DOHH2 (cell line): Measurements from ENCODE around the gene DTNB.
A peak's percentile ranks its signal among the peaks of the same experiment; 100 is the strongest.

Source experiments
- H3F3A ChIP-seq: fragments of 200-600 bp; sonication (generic), shearing (Covaris generic); 2 replicates; pipeline ENCODE4 v1.6.0; 2016; ENCODE audit warnings: antibody characterized with exemption, mild to moderate bottlenecking; ENCODE audit not compliant: control insufficient read depth, insufficient read depth
- H3K27ac ChIP-seq: fragments of 200-600 bp; sonication (generic); 2 replicates; pipeline ENCODE4 v1.5.1; 2014; ENCODE audit warnings: low read depth, mild to moderate bottlenecking, low read length, moderate library complexity
- H3K27me3 ChIP-seq: fragments of 200-600 bp; sonication (generic); 2 replicates; pipeline ENCODE4 v1.6.1; 2014; ENCODE audit warnings: mild to moderate bottlenecking, low read length, mixed read lengths; ENCODE audit not compliant: control insufficient read depth
- H3K36me3 ChIP-seq: fragments of 200-600 bp; sonication (generic); 2 replicates; pipeline ENCODE4 v1.6.1; 2014; ENCODE audit warnings: mild to moderate bottlenecking, low read length, moderate library complexity, mixed read lengths; ENCODE audit not compliant: control insufficient read depth
- H3K4me1 ChIP-seq: fragments of 200-600 bp; sonication (generic); 2 replicates; pipeline ENCODE4 v1.6.1; 2014; ENCODE audit warnings: mild to moderate bottlenecking, low read length, mixed read lengths; ENCODE audit not compliant: control insufficient read depth
- H3K4me2 ChIP-seq: fragments of 200-600 bp; sonication (generic); 2 replicates; pipeline ENCODE4 v1.6.0; 2014; ENCODE audit warnings: mild to moderate bottlenecking, low read length, moderate library complexity
- H3K4me3 ChIP-seq: fragments of 200-600 bp; sonication (generic); 2 replicates; pipeline ENCODE4 v1.5.1; 2014; ENCODE audit warnings: mild to moderate bottlenecking, low read length, mixed read lengths
- H3K79me2 ChIP-seq: fragments of 200-600 bp; sonication (generic); 2 replicates; pipeline ENCODE4 v1.6.1; 2014; ENCODE audit warnings: mild to moderate bottlenecking, low read length, mixed read lengths; ENCODE audit not compliant: control insufficient read depth
- H3K9me2 ChIP-seq: fragments of 200-600 bp; sonication (generic); replicated peaks from 2 replicates; pipeline ENCODE4 v1.6.1; 2014; ENCODE audit warnings: mild to moderate bottlenecking, low read length, mixed read lengths; ENCODE audit not compliant: control insufficient read depth
- H3K9me3 ChIP-seq: fragments of 200-600 bp; sonication (generic); 2 replicates; pipeline ENCODE4 v1.6.1; 2014; ENCODE audit warnings: antibody characterized with exemption, low read length, mixed read lengths; ENCODE audit not compliant: control insufficient read depth, insufficient read depth
- H4K20me1 ChIP-seq: fragments of 200-600 bp; sonication (generic); 2 replicates; pipeline ENCODE4 v1.6.0; 2014; ENCODE audit warnings: low read depth, mild to moderate bottlenecking, antibody characterized with exemption, low read length, moderate library complexity; ENCODE audit not compliant: control insufficient read depth, insufficient read depth
- EZH2phosphoT487 ChIP-seq: fragments of 200-600 bp; sonication (generic); IDR thresholded peaks from 2 replicates; pipeline ENCODE4 v1.6.1; 2017; ENCODE audit warnings: borderline replicate concordance, mild to moderate bottlenecking, antibody characterized with exemption, low read length, moderate library complexity, mixed read lengths
- TF ChIP-seq, protein P1 (sequence below): fragments of 200-600 bp; sonication (generic); IDR thresholded peaks from one replicate; pipeline ENCODE4 v1.5.1; 2014; ENCODE audit warnings: antibody characterized with exemption, mild to moderate bottlenecking, low read depth, low read length; ENCODE audit not compliant: poor library complexity, severe bottlenecking

DTNB gene

GRCh38 chr2:25499157-25499556, 174.2 kb downstream of the DTNB start:
- no peaks in the 10 kb centered on the region for H3F3A ChIP-seq
- H3K4me1 ChIP-seq: peaks cover 15% of the 10 kb centered on the region
- H3K27me3 ChIP-seq: no peaks in the 10 kb centered on the region
- H3K9me3 ChIP-seq: no peaks in the 10 kb centered on the region
- H4K20me1 ChIP-seq: no peaks in the 10 kb centered on the region
- no peak overlapping the region for H3K27ac ChIP-seq
- H3K9me2 ChIP-seq: no peaks in the 10 kb centered on the region
- no peak overlapping the region for H3K4me3 ChIP-seq
- TF ChIP-seq EZH2phosphoT487: no peak
- TF ChIP-seq, protein P1, sequence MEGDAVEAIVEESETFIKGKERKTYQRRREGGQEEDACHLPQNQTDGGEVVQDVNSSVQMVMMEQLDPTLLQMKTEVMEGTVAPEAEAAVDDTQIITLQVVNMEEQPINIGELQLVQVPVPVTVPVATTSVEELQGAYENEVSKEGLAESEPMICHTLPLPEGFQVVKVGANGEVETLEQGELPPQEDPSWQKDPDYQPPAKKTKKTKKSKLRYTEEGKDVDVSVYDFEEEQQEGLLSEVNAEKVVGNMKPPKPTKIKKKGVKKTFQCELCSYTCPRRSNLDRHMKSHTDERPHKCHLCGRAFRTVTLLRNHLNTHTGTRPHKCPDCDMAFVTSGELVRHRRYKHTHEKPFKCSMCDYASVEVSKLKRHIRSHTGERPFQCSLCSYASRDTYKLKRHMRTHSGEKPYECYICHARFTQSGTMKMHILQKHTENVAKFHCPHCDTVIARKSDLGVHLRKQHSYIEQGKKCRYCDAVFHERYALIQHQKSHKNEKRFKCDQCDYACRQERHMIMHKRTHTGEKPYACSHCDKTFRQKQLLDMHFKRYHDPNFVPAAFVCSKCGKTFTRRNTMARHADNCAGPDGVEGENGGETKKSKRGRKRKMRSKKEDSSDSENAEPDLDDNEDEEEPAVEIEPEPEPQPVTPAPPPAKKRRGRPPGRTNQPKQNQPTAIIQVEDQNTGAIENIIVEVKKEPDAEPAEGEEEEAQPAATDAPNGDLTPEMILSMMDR: no peak
- H3K79me2 ChIP-seq: no peaks in the 10 kb centered on the region
- no peaks in the 10 kb centered on the region for H3K36me3 ChIP-seq
- H3K4me2 ChIP-seq: no peak overlapping the region

DNA sequence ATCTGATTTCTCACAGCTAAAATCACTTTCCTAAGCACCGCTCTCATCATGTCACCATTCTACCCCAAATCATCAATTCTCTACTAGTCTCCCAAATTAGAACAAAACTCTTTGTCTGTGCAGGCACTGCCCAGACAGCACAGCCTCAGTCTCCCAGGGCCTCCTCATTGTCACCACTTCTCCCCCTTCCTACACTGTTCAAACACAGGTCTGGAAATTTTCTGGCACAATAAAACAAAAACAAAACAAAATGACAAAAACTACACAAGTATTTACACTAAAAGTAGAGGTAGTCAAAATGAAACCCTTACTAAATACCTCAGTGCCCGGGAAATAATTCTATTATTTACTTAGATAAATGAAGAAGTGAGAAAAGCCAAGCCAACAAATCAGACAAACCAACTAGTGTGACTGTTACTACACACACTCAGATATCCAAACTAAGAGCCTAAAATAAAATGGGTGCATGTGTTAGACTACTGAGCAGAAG, 175.4 kb downstream of the DTNB start:
- TF ChIP-seq, protein P1: no peak
- TF ChIP-seq EZH2phosphoT487: no peak
- Histone ChIP-seq H3K4me1 (peaks cover 16% of the 10 kb centered on the region), H3K9me2 (no peaks in the 10 kb centered on the region), H3K4me2 (peak overlapping the region; percentile 49), H3K36me3 (no peaks in the 10 kb centered on the region), H3F3A (no peaks in the 10 kb centered on the region), H3K79me2 (no peaks in the 10 kb centered on the region), H3K27ac (no peak overlapping the region), H3K4me3 (no peak overlapping the region), H3K27me3 (no peaks in the 10 kb centered on the region), H3K9me3 (no peaks in the 10 kb centered on the region), H4K20me1 (no peaks in the 10 kb centered on the region)

GRCh38 chr2:25497229-25497917, 176.0 kb downstream of the DTNB start:
- Histone ChIP-seq H3K9me2 (no peaks in the 10 kb centered on the region), H3K36me3 (no peaks in the 10 kb centered on the region), H4K20me1 (no peaks in the 10 kb centered on the region), H3K27ac (no peak overlapping the region), H3F3A (no peaks in the 10 kb centered on the region), H3K4me1 (peaks cover 18% of the 10 kb centered on the region), H3K79me2 (no peaks in the 10 kb centered on the region), H3K9me3 (no peaks in the 10 kb centered on the region), H3K4me2 (peak overlapping the region; percentile 49; the same call in 1 of the 2 replicates), H3K4me3 (no peak overlapping the region), H3K27me3 (no peaks in the 10 kb centered on the region)
- no peak for TF ChIP-seq EZH2phosphoT487
- TF ChIP-seq, protein P1: no peak
